Measurements from ENCODE around the gene SLU7.

The SLU7 gene

GRCh38 chr5:160363660-160364395 lies 55.1 kb downstream of the SLU7 start:
- H3K9me3 ChIP-seq (ENCODE audit: low read length): no peaks in the 10 kb centered on the region
- no peak overlapping the region for H3K4me3 ChIP-seq (ENCODE audit: low read length)
- peaks cover 14% of the 10 kb centered on the region for H3K4me1 ChIP-seq (ENCODE audit: insufficient read depth, low read length)
- H2AFZ ChIP-seq (ENCODE audit: low read depth, low read length): peak overlapping the region; percentile 1
- no peaks in the 10 kb centered on the region for H3K36me3 ChIP-seq (ENCODE audit: insufficient read depth, low read length)
- no peaks in the 10 kb centered on the region for H3K27me3 ChIP-seq (ENCODE audit: insufficient read depth, low read length)

DNA sequence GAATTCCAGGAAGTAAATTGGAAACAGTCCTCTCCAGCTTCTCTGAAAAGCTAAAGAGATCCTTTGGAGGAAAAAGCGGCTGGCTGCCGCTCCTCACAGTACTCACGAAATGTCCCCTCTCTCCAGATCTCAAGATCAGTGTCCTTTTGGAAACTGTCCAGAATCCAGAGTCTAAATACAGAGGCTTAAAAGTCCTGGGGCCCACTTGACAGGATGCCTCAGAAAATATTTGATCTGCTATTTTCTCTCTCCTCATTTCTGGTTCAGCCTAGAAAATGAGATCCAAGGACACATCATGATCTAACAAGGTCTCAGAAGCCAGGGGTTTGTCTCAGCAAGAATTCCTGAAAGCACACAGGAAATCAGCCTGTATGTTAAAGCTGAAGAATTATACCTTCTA lies 55.7 kb downstream of the SLU7 start:
- Histone ChIP-seq H3K9me3 (ENCODE audit: low read length) (no peaks in the 10 kb centered on the region), H3K36me3 (ENCODE audit: insufficient read depth, low read length) (no peaks in the 10 kb centered on the region), H3K4me3 (ENCODE audit: low read length) (no peak overlapping the region), H3K4me1 (ENCODE audit: insufficient read depth, low read length) (peaks cover 14% of the 10 kb centered on the region), H3K27me3 (ENCODE audit: insufficient read depth, low read length) (no peaks in the 10 kb centered on the region), H2AFZ (ENCODE audit: low read depth, low read length) (peak overlapping the region; percentile 1)

GRCh38 chr5:160361624-160362228 lies 57.2 kb downstream of the SLU7 start:
- peaks cover 19% of the 10 kb centered on the region for H3K4me1 ChIP-seq (ENCODE audit: insufficient read depth, low read length)
- no peaks in the 10 kb centered on the region for H3K9me3 ChIP-seq (ENCODE audit: low read length)
- H3K4me3 ChIP-seq (ENCODE audit: low read length): no peak overlapping the region
- no peaks in the 10 kb centered on the region for H3K27me3 ChIP-seq (ENCODE audit: insufficient read depth, low read length)
- no peak overlapping the region for H2AFZ ChIP-seq (ENCODE audit: low read depth, low read length)
- no peaks in the 10 kb centered on the region for H3K36me3 ChIP-seq (ENCODE audit: insufficient read depth, low read length)

GRCh38 chr5:160360310-160360709 lies 58.6 kb downstream of the SLU7 start:
- Histone ChIP-seq H3K9me3 (ENCODE audit: low read length) (no peaks in the 10 kb centered on the region), H3K4me1 (ENCODE audit: insufficient read depth, low read length) (peaks cover 26% of the 10 kb centered on the region), H3K4me3 (ENCODE audit: low read length) (no peak overlapping the region), H3K36me3 (ENCODE audit: insufficient read depth, low read length) (no peaks in the 10 kb centered on the region), H3K27me3 (ENCODE audit: insufficient read depth, low read length) (no peaks in the 10 kb centered on the region), H2AFZ (ENCODE audit: low read depth, low read length) (no peak overlapping the region)

GRCh38 chr5:160359816-160360215 lies 59.1 kb downstream of the SLU7 start:
- H3K4me3 ChIP-seq (ENCODE audit: low read length): no peak overlapping the region
- no peaks in the 10 kb centered on the region for H3K27me3 ChIP-seq (ENCODE audit: insufficient read depth, low read length)
- no peaks in the 10 kb centered on the region for H3K36me3 ChIP-seq (ENCODE audit: insufficient read depth, low read length)
- H2AFZ ChIP-seq (ENCODE audit: low read depth, low read length): no peak overlapping the region
- H3K4me1 ChIP-seq (ENCODE audit: insufficient read depth, low read length): peaks cover 26% of the 10 kb centered on the region
- H3K9me3 ChIP-seq (ENCODE audit: low read length): no peaks in the 10 kb centered on the region

GRCh38 chr5:160359242-160359641 lies 59.6 kb downstream of the SLU7 start:
- Histone ChIP-seq H3K4me1 (ENCODE audit: insufficient read depth, low read length) (peaks cover 26% of the 10 kb centered on the region), H3K9me3 (ENCODE audit: low read length) (no peaks in the 10 kb centered on the region), H3K36me3 (ENCODE audit: insufficient read depth, low read length) (no peaks in the 10 kb centered on the region), H3K4me3 (ENCODE audit: low read length) (no peak overlapping the region), H3K27me3 (ENCODE audit: insufficient read depth, low read length) (no peaks in the 10 kb centered on the region), H2AFZ (ENCODE audit: low read depth, low read length) (no peak overlapping the region)

DNA sequence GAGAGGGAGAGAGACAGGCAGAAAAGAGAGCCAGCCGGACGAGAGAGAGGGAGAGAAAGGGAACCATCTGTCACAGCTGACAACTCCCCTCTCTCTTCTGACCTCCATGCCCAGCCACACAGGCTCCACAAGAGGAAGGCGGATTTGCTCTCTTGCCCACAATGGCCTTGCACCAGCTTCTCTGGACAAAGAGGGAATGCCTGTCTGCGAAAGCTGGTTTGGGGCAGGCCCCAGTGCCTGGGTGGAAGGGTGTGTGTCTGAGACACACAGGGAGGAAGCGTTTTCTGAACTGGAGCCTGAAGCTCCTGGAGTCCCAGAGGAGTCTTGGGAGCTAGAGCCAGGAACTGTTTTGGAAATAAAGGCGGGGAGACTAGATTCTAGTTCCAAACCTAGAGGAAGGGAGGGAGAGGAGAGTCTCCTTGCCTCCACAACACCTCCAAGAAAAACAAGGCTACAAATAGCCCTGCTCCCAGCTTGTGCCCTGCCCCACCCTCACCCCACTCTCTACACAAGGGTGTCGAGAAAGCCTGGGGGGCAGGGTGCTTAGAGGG lies 60.9 kb downstream of the SLU7 start:
- H3K9me3 ChIP-seq (ENCODE audit: low read length): no peaks in the 10 kb centered on the region
- no peaks in the 10 kb centered on the region for H3K27me3 ChIP-seq (ENCODE audit: insufficient read depth, low read length)
- H3K36me3 ChIP-seq (ENCODE audit: insufficient read depth, low read length): no peaks in the 10 kb centered on the region
- H2AFZ ChIP-seq (ENCODE audit: low read depth, low read length): no peak overlapping the region
- peaks cover 13% of the 10 kb centered on the region for H3K4me1 ChIP-seq (ENCODE audit: insufficient read depth, low read length)
- H3K4me3 ChIP-seq (ENCODE audit: low read length): no peak overlapping the region

DNA sequence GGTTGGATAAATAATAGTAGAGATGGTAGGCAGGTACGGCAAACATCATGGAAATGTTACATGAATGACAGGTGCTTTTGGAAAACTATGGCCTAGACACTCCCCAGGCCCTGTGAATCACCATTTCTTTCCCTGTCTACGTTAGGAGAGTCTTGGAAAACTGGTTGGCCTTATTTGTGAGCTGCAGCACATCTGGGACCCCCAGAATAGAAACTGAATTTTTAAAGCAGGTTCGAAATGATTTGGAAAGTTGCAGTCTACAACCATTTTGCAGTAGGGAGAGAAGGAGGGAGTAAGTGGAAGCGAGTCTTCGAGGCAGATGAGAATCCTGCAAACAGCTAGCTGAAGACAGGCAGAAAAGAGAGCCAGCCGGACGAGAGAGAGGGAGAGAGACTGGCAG lies 61.5 kb downstream of the SLU7 start:
- Histone ChIP-seq H3K9me3 (ENCODE audit: low read length) (no peaks in the 10 kb centered on the region), H3K4me1 (ENCODE audit: insufficient read depth, low read length) (peaks cover 12% of the 10 kb centered on the region), H3K36me3 (ENCODE audit: insufficient read depth, low read length) (no peaks in the 10 kb centered on the region), H2AFZ (ENCODE audit: low read depth, low read length) (no peak overlapping the region), H3K4me3 (ENCODE audit: low read length) (no peak overlapping the region), H3K27me3 (ENCODE audit: insufficient read depth, low read length) (no peaks in the 10 kb centered on the region)

DNA sequence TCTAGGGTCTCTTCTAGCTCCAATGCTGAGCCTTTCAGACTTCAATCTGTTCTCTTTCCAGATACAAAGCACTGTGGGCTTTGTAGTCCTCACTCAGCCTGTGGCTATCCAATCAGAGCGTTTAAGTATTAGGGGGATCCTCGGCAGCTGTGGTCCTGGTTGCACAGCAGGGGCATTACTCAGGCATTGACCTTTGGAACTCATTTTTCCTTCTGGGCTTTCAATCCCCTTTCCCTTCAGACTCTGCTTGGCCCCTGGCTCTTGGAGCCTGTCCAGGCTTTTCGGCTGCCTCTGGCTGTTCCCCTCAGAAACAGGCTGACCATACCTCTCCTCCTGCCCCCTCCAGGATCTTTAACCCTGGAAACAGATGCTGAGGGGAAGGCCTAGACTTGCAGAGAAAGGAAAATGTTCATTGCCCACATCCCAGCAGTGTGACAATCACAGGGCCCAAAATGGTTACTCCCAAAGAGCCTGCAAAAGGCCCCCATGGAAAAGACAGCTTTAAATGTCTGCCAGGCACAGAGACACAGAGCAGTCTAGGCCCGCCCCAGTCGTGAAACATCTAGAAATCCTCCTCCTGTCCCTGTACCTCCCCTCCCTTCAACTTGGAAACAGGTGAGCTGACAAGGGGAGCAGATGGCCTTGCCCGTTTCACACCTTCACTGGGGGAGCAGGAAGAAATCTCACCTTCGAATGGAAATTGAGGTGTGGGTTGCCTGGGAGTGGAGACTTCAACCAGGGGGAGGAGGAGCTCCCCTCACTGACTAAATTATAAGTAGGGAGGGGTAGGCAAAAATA lies 62.1 kb downstream of the SLU7 start:
- Histone ChIP-seq H2AFZ (ENCODE audit: low read depth, low read length) (no peak overlapping the region), H3K4me3 (ENCODE audit: low read length) (no peak overlapping the region), H3K4me1 (ENCODE audit: insufficient read depth, low read length) (peaks cover 12% of the 10 kb centered on the region), H3K27me3 (ENCODE audit: insufficient read depth, low read length) (no peaks in the 10 kb centered on the region), H3K36me3 (ENCODE audit: insufficient read depth, low read length) (no peaks in the 10 kb centered on the region), H3K9me3 (ENCODE audit: low read length) (no peaks in the 10 kb centered on the region)

DNA sequence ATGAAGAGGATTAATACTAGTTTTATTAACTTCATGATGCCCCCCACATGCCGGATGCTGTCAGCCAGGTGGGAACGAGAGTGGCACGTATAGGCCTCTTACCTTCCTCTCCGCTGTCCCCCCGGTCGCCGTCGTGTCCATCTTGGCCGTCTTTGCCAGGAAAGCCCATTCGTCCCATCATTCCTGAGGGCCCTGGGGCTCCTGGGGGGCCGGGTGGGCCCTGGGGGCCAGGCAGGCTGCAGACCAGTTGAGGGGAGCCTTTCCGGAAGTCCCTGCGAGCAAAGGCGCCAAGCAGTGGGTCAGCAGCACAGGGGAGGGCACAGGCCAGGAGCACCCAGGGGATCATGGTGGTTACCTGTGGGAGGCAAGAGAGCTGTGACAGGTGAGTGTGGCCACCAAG lies 64.2 kb downstream of the SLU7 start:
- H2AFZ ChIP-seq (ENCODE audit: low read depth, low read length): no peak overlapping the region
- no peaks in the 10 kb centered on the region for H3K9me3 ChIP-seq (ENCODE audit: low read length)
- peaks cover 12% of the 10 kb centered on the region for H3K4me1 ChIP-seq (ENCODE audit: insufficient read depth, low read length)

GRCh38 chr5:160353379-160353778 lies 65.5 kb downstream of the SLU7 start:
- Histone ChIP-seq H3K27me3 (ENCODE audit: insufficient read depth, low read length) (no peaks in the 10 kb centered on the region), H3K36me3 (ENCODE audit: insufficient read depth, low read length) (no peaks in the 10 kb centered on the region), H3K4me1 (ENCODE audit: insufficient read depth, low read length) (peaks cover 12% of the 10 kb centered on the region), H2AFZ (ENCODE audit: low read depth, low read length) (no peak overlapping the region), H3K4me3 (ENCODE audit: low read length) (no peak overlapping the region), H3K9me3 (ENCODE audit: low read length) (no peaks in the 10 kb centered on the region)

More for the DNA sequence above, 64.2 kb downstream of the SLU7 start:
- H3K4me3 ChIP-seq (ENCODE audit: low read length): no peak overlapping the region
- no peaks in the 10 kb centered on the region for H3K27me3 ChIP-seq (ENCODE audit: insufficient read depth, low read length)
- H3K36me3 ChIP-seq (ENCODE audit: insufficient read depth, low read length): no peaks in the 10 kb centered on the region

GRCh38 chr5:160352308-160352707 lies 66.6 kb downstream of the SLU7 start:
- Histone ChIP-seq H3K4me3 (ENCODE audit: low read length) (no peak overlapping the region), H3K4me1 (ENCODE audit: insufficient read depth, low read length) (peaks cover 12% of the 10 kb centered on the region), H3K36me3 (ENCODE audit: insufficient read depth, low read length) (no peaks in the 10 kb centered on the region), H3K27me3 (ENCODE audit: insufficient read depth, low read length) (no peaks in the 10 kb centered on the region), H3K9me3 (ENCODE audit: low read length) (no peaks in the 10 kb centered on the region), H2AFZ (ENCODE audit: low read depth, low read length) (no peak overlapping the region)

All from neuron (in vitro differentiated cells).